Middle frontal gyrus (tissue), 1 donor: ENCODE measurements around the gene CHD2.
"Not testable (repeated sequence)": the region's sequence is repeated elsewhere in the genome, so short reads cannot be mapped to it uniquely, and the experiment has no call there.

ENCODE experiments used
- DNase-seq: peaks from one replicate; pipeline ENCODE4 v3.0.0-alpha.2; 2015; ENCODE audit warnings: low spot score; ENCODE audit errors: extremely low spot score

The CHD2 gene

GRCh38 chr15:92906020-92906419 lies 5.9 kb downstream of the CHD2 start:
- no peak for DNase-seq

- DNase-seq, result no peak
Measured at GRCh38 chr15:92906563-92907081, 6.5 kb downstream of the CHD2 start.

- no peak for DNase-seq
Measured at GRCh38 chr15:92907229-92907628, 7.1 kb downstream of the CHD2 start.

- no peak for DNase-seq
Measured at GRCh38 chr15:92907896-92908712, 8.0 kb downstream of the CHD2 start.

GRCh38 chr15:92908713-92909057 lies 8.6 kb downstream of the CHD2 start:
- DNase-seq, result no peak

- DNase-seq, result no peak
Measured at GRCh38 chr15:92909136-92909781, 9.1 kb downstream of the CHD2 start.

- DNase-seq, result no peak
Measured at GRCh38 chr15:92910451-92910850, 10.3 kb downstream of the CHD2 start.

- DNase-seq, result no peak
Measured at GRCh38 chr15:92914103-92914499, 14.0 kb downstream of the CHD2 start.

GRCh38 chr15:92914768-92915221 lies 14.7 kb downstream of the CHD2 start:
- no peak for DNase-seq

GRCh38 chr15:92915766-92916435 lies 15.8 kb downstream of the CHD2 start:
- DNase-seq, result no peak

- DNase-seq, result peak; percentile 90
Measured at GRCh38 chr15:92917598-92918407, 17.7 kb downstream of the CHD2 start.

GRCh38 chr15:92918881-92919280 lies 18.8 kb downstream of the CHD2 start:
- DNase-seq, result not testable (repeated sequence)

GRCh38 chr15:92920595-92921161 lies 20.6 kb downstream of the CHD2 start:
- DNase-seq, result no peak

- no peak for DNase-seq
Measured at GRCh38 chr15:92921215-92922131, 21.3 kb downstream of the CHD2 start.

- DNase-seq, result no peak
Measured at GRCh38 chr15:92922418-92923002, 22.4 kb downstream of the CHD2 start.

GRCh38 chr15:92924216-92924615 lies 24.1 kb downstream of the CHD2 start:
- no peak for DNase-seq

GRCh38 chr15:92925454-92925853 lies 25.3 kb downstream of the CHD2 start:
- no peak for DNase-seq

GRCh38 chr15:92928225-92928750 lies 28.2 kb downstream of the CHD2 start:
- DNase-seq, result no peak

GRCh38 chr15:92929002-92929401 lies 28.9 kb downstream of the CHD2 start:
- DNase-seq, result no peak
